GM19395 (cell line): Measurements from ENCODE around the gene ATP6V1G2.
"Not testable (repeated sequence)": the region's sequence is repeated elsewhere in the genome, so short reads cannot be mapped to it uniquely, and the experiment has no call there.

Source experiments
- ATAC-seq: cut with Tn5 transposase; IDR thresholded peaks from one replicate; pipeline ENCODE4 v1.9.1; 2021; ENCODE audit warnings: mild to moderate bottlenecking, moderate library complexity; ENCODE audit not compliant: unreplicated experiment

The ATP6V1G2 gene

DNA sequence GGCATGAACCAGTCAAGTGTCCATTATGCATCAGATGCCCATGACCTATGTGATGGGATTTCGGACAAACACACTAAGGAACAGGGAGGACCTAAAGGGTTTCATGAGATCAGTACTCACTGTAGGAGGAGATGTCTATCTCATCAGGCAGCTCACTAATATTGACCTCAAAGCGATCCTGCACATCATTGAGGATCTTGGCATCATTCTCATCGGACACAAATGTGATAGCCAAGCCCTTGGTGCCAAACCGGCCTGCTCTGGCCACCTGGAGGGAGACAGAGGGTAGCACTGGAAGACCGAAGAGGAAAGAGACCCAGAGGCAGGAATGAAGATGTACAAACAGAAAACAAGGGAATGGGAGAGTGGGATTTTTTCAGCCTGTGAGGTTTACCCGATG is 15.7 kb downstream of the ATP6V1G2 start:
- no peak for ATAC-seq

DNA sequence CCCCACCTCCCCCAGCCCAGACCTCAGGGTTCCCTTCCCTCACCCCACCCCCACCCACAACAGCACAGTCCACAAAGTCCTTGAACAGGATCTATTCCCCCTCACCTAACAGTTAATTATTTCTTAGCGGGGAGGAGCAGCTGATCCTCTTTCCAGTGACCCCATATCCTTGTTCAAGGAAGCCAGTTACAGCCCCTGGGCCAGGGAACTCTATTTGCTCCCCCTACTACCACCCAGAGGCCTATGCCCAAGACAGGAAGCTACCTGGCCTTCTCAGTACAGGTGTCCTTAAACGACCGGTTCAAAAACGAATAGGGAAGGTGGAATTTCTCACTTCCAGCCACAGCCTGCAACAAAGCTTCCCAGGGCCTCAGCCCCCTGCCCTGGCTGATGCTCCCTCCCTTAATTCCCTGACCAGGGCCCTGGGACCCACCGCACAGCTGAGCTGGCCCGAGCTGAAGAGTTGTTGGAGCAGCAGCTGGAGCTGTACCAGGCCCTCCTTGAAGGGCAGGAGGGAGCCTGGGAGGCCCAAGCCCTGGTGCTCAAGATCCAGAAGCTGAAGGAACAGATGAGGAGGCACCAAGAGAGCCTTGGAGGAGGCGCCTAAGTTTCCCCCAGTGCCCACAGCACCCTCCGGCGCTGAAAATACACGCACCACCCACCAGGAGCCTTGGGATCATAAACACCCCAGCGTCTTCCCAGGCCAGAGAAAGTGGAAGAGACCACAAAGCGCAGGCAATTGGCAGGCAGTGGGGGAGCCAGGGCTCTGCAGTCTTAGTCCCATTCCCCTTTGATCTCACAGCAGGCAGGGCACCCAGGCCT is 16.9 kb downstream of the ATP6V1G2 start:
- ATAC-seq, result no peak

GRCh38 chr6:31528821-31529328 is 17.5 kb downstream of the ATP6V1G2 start, which contains the start of gene MCCD1:
MCCD1 (plus strand) TSS chr6:31528962; CDS start chr6:31529015, 53 bp downstream.
- no peak for ATAC-seq

GRCh38 chr6:31528307-31528777 is 18.1 kb downstream of the ATP6V1G2 start:
- no peak for ATAC-seq

DNA sequence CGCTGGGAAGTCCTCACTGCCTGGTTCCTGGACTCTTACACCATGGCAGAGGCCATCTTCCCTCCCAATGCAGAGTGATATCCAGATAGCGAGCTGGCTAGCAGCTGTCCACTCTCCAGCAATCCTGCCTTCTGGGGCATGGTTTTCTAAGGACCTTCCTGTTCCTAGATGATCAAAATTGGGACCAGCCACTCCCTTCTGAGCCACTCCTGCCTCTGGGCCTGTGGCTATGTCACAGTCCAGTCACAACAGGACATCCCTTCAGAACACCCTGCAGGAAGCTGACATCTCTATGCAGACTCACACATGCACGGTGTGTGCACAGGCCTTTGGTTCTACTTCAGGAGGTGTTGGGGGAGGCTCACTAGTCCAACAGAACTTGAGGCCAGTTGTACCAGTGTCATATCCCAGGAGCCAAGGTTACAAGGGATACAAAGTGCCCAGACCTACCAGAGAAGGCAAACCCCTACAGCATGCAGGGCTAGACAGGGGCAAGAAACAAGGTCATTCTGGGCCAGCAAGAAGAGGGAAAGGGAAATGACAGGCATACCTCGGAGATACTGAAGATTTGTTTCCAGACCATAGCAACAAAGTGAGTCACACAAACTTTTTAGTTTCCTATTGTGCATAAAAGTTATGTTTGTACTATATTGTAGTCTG is 20.3 kb downstream of the ATP6V1G2 start:
- no peak for ATAC-seq

GRCh38 chr6:31525553-31525931 is 20.9 kb downstream of the ATP6V1G2 start:
- ATAC-seq, result no peak

- ATAC-seq, result no peak
Measured at GRCh38 chr6:31521835-31522234, 24.6 kb downstream of the ATP6V1G2 start.

DNA sequence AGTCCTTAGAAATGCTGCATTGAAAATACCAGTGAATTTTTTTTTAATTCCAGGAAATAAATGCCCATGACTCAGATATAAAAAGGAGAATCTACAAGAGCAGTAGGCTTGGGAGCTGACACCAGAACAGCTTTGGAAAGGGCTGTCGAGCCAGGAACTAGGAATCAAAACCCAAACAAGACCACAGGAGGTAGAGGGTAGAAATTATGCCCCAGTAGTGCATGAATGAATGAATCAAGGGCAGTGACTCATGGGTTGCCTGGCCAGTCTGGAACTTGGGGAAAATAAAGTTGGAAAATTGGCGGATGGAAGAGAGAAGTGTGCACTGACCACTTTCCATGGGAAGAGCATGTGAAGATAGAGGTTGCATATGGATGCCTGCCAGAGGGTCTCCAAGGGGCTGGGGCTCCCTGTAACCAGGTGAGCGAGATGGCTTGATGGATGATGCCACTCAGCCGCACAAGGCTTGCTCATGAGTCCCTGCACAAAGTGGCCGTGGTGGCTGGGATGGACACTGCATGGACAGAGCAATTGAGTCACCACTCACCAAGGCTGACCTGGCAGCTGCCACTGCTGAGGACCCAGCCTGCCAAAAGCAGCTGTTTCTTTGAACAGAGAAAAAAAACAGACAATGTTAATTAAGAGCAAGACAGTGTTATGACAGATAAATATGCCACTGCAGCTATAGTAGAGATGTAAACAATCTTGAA is 32.8 kb downstream of the ATP6V1G2 start:
- no peak for ATAC-seq

GRCh38 chr6:31510007-31510406 is 36.4 kb downstream of the ATP6V1G2 start:
- no peak for ATAC-seq

GRCh38 chr6:31509036-31509435 is 37.4 kb downstream of the ATP6V1G2 start:
- ATAC-seq, result not testable (repeated sequence)

DNA sequence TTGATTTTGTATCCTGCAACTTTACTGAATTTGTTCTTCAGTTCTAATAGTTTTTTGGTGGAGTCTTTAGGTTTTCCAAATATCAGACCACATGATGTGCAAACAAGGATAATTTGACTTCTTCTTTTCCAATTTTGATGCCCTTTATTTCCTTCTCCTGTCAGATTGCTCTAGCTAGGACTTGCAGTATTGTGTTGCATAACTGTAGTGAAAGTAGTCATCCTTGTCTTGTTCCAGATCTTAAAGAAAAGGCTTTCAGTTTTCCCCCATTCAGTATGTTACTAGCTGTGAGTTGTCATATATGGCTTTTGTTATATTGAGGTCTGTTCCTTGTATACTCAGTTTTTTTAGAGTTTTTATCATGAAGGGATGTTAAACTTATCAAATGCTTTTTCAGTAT is 43.8 kb downstream of the ATP6V1G2 start:
- no peak for ATAC-seq

DNA sequence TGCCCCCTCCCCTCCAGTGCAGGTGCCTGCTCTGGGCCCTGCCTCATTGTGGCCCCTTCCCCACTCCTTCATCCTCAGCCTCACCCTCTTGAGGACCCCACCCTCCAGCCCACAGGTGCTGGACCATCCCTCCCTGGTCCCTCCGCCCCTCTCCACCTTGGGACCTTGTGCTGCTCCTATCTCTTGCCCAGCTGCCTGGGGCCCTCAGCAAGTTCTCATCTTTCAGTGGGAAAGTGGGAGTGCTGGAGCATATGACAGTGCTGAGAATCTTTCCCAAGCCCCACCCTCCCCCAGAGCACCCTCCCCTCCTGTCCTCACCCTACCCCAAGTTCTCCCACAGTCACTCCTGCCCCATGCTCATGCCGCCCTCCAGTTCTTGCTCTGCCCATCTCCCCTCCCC is 46.8 kb downstream of the ATP6V1G2 start:
- not testable (repeated sequence) for ATAC-seq

DNA sequence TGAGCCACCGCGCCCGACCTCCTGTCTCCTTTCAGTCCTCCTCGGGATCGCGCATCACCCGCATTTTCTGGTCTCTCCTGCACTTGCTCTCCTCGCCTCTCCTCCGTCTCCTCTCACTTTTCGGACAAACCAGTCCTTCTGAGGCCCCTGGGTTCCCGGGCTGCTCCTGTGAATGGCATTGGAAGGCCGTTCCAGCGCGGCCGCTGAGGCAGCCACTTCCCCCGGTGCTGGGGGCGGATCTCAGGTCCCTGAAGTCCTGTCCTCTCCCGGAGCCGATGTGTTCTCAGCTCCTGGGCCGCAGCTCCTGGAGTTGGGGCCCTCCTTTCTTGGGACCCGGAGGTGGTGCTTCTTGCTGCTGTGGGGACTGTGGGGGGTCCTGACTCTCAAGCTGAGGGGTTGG is 47.7 kb downstream of the ATP6V1G2 start:
- no peak for ATAC-seq

GRCh38 chr6:31497531-31498476 is 48.6 kb downstream of the ATP6V1G2 start, which contains the start of gene MICB:
MICB (plus strand) TSS chr6:31498145; CDS start chr6:31498194, 49 bp downstream.
- ATAC-seq, result peak; percentile 56

GRCh38 chr6:31496826-31497225 is 49.6 kb downstream of the ATP6V1G2 start:
- ATAC-seq, result not testable (repeated sequence)

DNA sequence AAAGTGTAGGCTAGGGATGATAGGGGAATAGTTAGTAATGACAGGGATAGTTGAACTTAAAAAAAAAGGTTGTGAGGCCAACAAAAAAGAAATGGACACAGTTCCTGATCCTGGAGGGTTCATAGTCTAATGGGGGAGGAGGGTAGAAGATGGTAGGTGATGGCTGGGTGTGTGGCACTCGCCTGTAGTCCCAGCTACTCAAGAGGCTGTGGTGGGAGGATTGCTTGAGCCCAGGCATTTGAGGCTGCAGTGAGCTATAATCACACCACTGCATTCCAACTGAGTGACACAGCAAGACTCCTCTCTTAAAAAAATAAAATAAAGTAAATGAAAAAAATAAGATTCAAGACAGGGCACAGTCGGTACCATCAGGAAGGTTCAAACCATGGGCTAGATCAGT is 50.8 kb downstream of the ATP6V1G2 start:
- no peak for ATAC-seq
